Activated T-cell treated with anti-CD3 and anti-CD28 coated beads, Interleukin-2, amount 50 U/mL, for 4 hours (primary cell): Measurements from ENCODE around the gene LLGL2. TPM values are rescaled to one million over a fixed set of nuclear protein-coding genes. Genes with fewer than 3 reads are reported as not detected.
A peak's percentile ranks its signal among the peaks of the same experiment; 100 is the strongest.

Source experiments
- ATAC-seq, 2 donors: fragments of 200-7000 bp; cut with Tn5 transposase; one replicate each; pipeline ENCODE4 v1.10.0; 2021
- DNase-seq: peaks from one replicate; pipeline ENCODE4 v3.0.0-alpha.2; 2020
- H3K27me3 Mint-ChIP-seq: one replicate; pipeline ENCODE4 v1.8.0; 2021; ENCODE audit warnings: low read depth, mixed read lengths
- H3K36me3 Mint-ChIP-seq: one replicate; pipeline ENCODE4 v1.8.0; 2022; ENCODE audit warnings: mixed read lengths; ENCODE audit not compliant: insufficient read depth
- H3K4me1 Mint-ChIP-seq: one replicate; pipeline ENCODE4 v1.8.0; 2021; ENCODE audit warnings: low read depth, mixed read lengths
- H3K4me3 Mint-ChIP-seq: one replicate; pipeline ENCODE4 v1.8.0; 2021; ENCODE audit warnings: mild to moderate bottlenecking, moderate library complexity, mixed read lengths
- H3K9me3 Mint-ChIP-seq: one replicate; pipeline ENCODE4 v1.8.0; 2021; ENCODE audit warnings: mixed read lengths
- total RNA-seq, 3 donors: library from RNA; stranded (reverse); gene quantifications; one replicate each; pipeline ENCODE4 v1.2.1, GENCODE V29; 2021

Gene LLGL2
- total RNA-seq, 3 donors from 2014 or later: 9.5 to 14.1 (median 10.2) TPM

- DNase-seq (no peak), ATAC-seq (no peak)
- Mint-ChIP-seq H3K27me3 (no peaks in the 10 kb centered on the region), H3K4me1 (peaks cover 7% of the 10 kb centered on the region), H3K36me3 (no peaks in the 10 kb centered on the region), H3K9me3 (no peaks in the 10 kb centered on the region), H3K4me3 (no peak overlapping the region)
Observed at GRCh38 chr17:75594499-75595283, 69.2 kb downstream of the LLGL2 start.

GRCh38 chr17:75595284-75595919 is 69.9 kb downstream of the LLGL2 start:
- H3K27me3 Mint-ChIP-seq: no peaks in the 10 kb centered on the region
- no peaks in the 10 kb centered on the region for H3K9me3 Mint-ChIP-seq

GRCh38 chr17:75595920-75596313 is 70.4 kb downstream of the LLGL2 start:
- DNase-seq (no peak), ATAC-seq (no peak)
- peaks cover 3% of the 10 kb centered on the region for H3K4me1 Mint-ChIP-seq
- H3K27me3 Mint-ChIP-seq: no peaks in the 10 kb centered on the region
- H3K36me3 Mint-ChIP-seq: no peaks in the 10 kb centered on the region
- no peak overlapping the region for H3K4me3 Mint-ChIP-seq
- H3K9me3 Mint-ChIP-seq: no peaks in the 10 kb centered on the region

More at GRCh38 chr17:75595284-75595919, 69.9 kb downstream of the LLGL2 start:
- Mint-ChIP-seq H3K4me1 (peaks cover 6% of the 10 kb centered on the region), H3K36me3 (no peaks in the 10 kb centered on the region), H3K4me3 (no peak overlapping the region)
- DNase-seq (no peak), ATAC-seq (no peak)

- no peak overlapping the region for H3K4me3 Mint-ChIP-seq
- no peaks in the 10 kb centered on the region for H3K36me3 Mint-ChIP-seq
- no peaks in the 10 kb centered on the region for H3K4me1 Mint-ChIP-seq
- no peak for DNase-seq
- ATAC-seq: no peak
- H3K27me3 Mint-ChIP-seq: no peaks in the 10 kb centered on the region
- no peaks in the 10 kb centered on the region for H3K9me3 Mint-ChIP-seq
Observed at GRCh38 chr17:75596320-75597087, 71.0 kb downstream of the LLGL2 start.

GRCh38 chr17:75601057-75601987 is 75.8 kb downstream of the LLGL2 start:
- no peaks in the 10 kb centered on the region for H3K9me3 Mint-ChIP-seq

GRCh38 chr17:75602644-75603043 is 77.1 kb downstream of the LLGL2 start:
- Mint-ChIP-seq H3K27me3 (no peaks in the 10 kb centered on the region), H3K4me3 (no peak overlapping the region), H3K9me3 (no peaks in the 10 kb centered on the region), H3K36me3 (no peaks in the 10 kb centered on the region), H3K4me1 (peaks cover 2% of the 10 kb centered on the region)
- no peak for DNase-seq
- ATAC-seq: no peak

More at GRCh38 chr17:75601057-75601987, 75.8 kb downstream of the LLGL2 start:
- Mint-ChIP-seq H3K4me3 (no peak overlapping the region), H3K27me3 (no peaks in the 10 kb centered on the region), H3K4me1 (peaks cover 2% of the 10 kb centered on the region), H3K36me3 (no peaks in the 10 kb centered on the region)
- DNase-seq: peak; percentile 50
- peak; percentile 73 to 79 for ATAC-seq

- no peak overlapping the region for H3K4me3 Mint-ChIP-seq
- no peaks in the 10 kb centered on the region for H3K36me3 Mint-ChIP-seq
- ATAC-seq: no peak
- H3K4me1 Mint-ChIP-seq: peaks cover 2% of the 10 kb centered on the region
- no peaks in the 10 kb centered on the region for H3K9me3 Mint-ChIP-seq
- H3K27me3 Mint-ChIP-seq: no peaks in the 10 kb centered on the region
- DNase-seq: no peak
Observed at GRCh38 chr17:75603123-75603522, 77.6 kb downstream of the LLGL2 start.

- no peaks in the 10 kb centered on the region for H3K9me3 Mint-ChIP-seq
- ATAC-seq (no peak), DNase-seq (no peak)
- no peak overlapping the region for H3K4me3 Mint-ChIP-seq
- H3K36me3 Mint-ChIP-seq: no peaks in the 10 kb centered on the region
- H3K4me1 Mint-ChIP-seq: peaks cover 2% of the 10 kb centered on the region
- no peaks in the 10 kb centered on the region for H3K27me3 Mint-ChIP-seq
Observed at GRCh38 chr17:75604034-75604695, 78.7 kb downstream of the LLGL2 start.

GRCh38 chr17:75605790-75606189 is 80.3 kb downstream of the LLGL2 start:
- H3K27me3 Mint-ChIP-seq: no peaks in the 10 kb centered on the region
- no peak overlapping the region for H3K4me3 Mint-ChIP-seq
- H3K36me3 Mint-ChIP-seq: no peaks in the 10 kb centered on the region

GRCh38 chr17:75607086-75607485 is 81.6 kb downstream of the LLGL2 start:
- no peaks in the 10 kb centered on the region for H3K27me3 Mint-ChIP-seq
- peaks cover 2% of the 10 kb centered on the region for H3K4me1 Mint-ChIP-seq
- no peaks in the 10 kb centered on the region for H3K9me3 Mint-ChIP-seq
- no peak overlapping the region for H3K4me3 Mint-ChIP-seq
- H3K36me3 Mint-ChIP-seq: peaks cover 2% of the 10 kb centered on the region
- ATAC-seq: no peak
- no peak for DNase-seq

More at GRCh38 chr17:75605790-75606189, 80.3 kb downstream of the LLGL2 start:
- peaks cover 2% of the 10 kb centered on the region for H3K4me1 Mint-ChIP-seq
- no peaks in the 10 kb centered on the region for H3K9me3 Mint-ChIP-seq
- DNase-seq (no peak), ATAC-seq (no peak)

- Mint-ChIP-seq H3K9me3 (no peaks in the 10 kb centered on the region), H3K27me3 (no peaks in the 10 kb centered on the region), H3K4me1 (no peaks in the 10 kb centered on the region), H3K4me3 (no peak overlapping the region), H3K36me3 (peaks cover 2% of the 10 kb centered on the region)
- ATAC-seq (no peak), DNase-seq (no peak)
Observed at GRCh38 chr17:75610103-75610984, 84.8 kb downstream of the LLGL2 start.

- ATAC-seq: no peak
- Mint-ChIP-seq H3K36me3 (peaks cover 2% of the 10 kb centered on the region), H3K4me1 (no peaks in the 10 kb centered on the region), H3K4me3 (no peak overlapping the region), H3K27me3 (no peaks in the 10 kb centered on the region), H3K9me3 (no peaks in the 10 kb centered on the region)
- DNase-seq: no peak
Observed at GRCh38 chr17:75611851-75612429, 86.4 kb downstream of the LLGL2 start.
